DND-41 (cell line): ENCODE results near the gene PCSK4.

Experiments
- CTCF ChIP-seq: IDR thresholded peaks from 2 replicates; pipeline ENCODE4 v1.5.1; 2012; ENCODE audit warnings: borderline replicate concordance, low read length, moderate library complexity, mild to moderate bottlenecking; ENCODE audit not compliant: poor library complexity, severe bottlenecking; ENCODE audit errors: extremely low read depth
- EZH2 ChIP-seq: IDR thresholded peaks from 3 replicates; pipeline ENCODE4 v1.6.1; 2012; ENCODE audit warnings: borderline replicate concordance, low read depth, mild to moderate bottlenecking, moderate library complexity, low read length, inconsistent platforms; ENCODE audit not compliant: severe bottlenecking

- no peak for TF ChIP-seq CTCF
- no peak for TF ChIP-seq EZH2
These were observed 23.0 kb downstream of the PCSK4 start for GRCh38 chr19:1467215-1467489.
